GM21447 (cell line): ENCODE data around the gene SOX1.

Experiments used
- ATAC-seq: cut with Tn5 transposase; IDR thresholded peaks from one replicate; pipeline ENCODE4 v1.9.1; 2021; ENCODE audit not compliant: unreplicated experiment

Gene SOX1

GRCh38 chr13:112105244-112105681, 38.3 kb downstream of the SOX1 start:
- no peak for ATAC-seq

GRCh38 chr13:112105892-112106291, 38.9 kb downstream of the SOX1 start:
- ATAC-seq: no peak

- ATAC-seq: no peak
Measured at GRCh38 chr13:112106478-112107141, 39.7 kb downstream of the SOX1 start.

- ATAC-seq: no peak
Measured at GRCh38 chr13:112107289-112107688, 40.3 kb downstream of the SOX1 start.

- ATAC-seq: no peak
Measured at GRCh38 chr13:112110479-112110878, 43.5 kb downstream of the SOX1 start.

GRCh38 chr13:112111239-112111857, 44.4 kb downstream of the SOX1 start:
- ATAC-seq: no peak

- no peak for ATAC-seq
Measured at GRCh38 chr13:112112534-112113276, 45.8 kb downstream of the SOX1 start.

GRCh38 chr13:112113348-112113747, 46.4 kb downstream of the SOX1 start:
- no peak for ATAC-seq

GRCh38 chr13:112113851-112114250, 46.9 kb downstream of the SOX1 start:
- ATAC-seq: no peak

GRCh38 chr13:112114391-112114790, 47.4 kb downstream of the SOX1 start:
- no peak for ATAC-seq

- ATAC-seq: no peak
Measured at GRCh38 chr13:112115403-112116091, 48.6 kb downstream of the SOX1 start.

- no peak for ATAC-seq
Measured at GRCh38 chr13:112116187-112116950, 49.4 kb downstream of the SOX1 start.

GRCh38 chr13:112117258-112117954, 50.5 kb downstream of the SOX1 start:
- ATAC-seq: no peak

GRCh38 chr13:112117955-112118302, 51.0 kb downstream of the SOX1 start:
- ATAC-seq: no peak

- no peak for ATAC-seq
Measured at GRCh38 chr13:112118451-112119064, 51.6 kb downstream of the SOX1 start.

GRCh38 chr13:112119192-112120030, 52.5 kb downstream of the SOX1 start:
- no peak for ATAC-seq

GRCh38 chr13:112120031-112120373, 53.1 kb downstream of the SOX1 start:
- ATAC-seq: no peak
